GM12864 (cell line): ENCODE data around the gene PGAM2.

ENCODE experiments used
- DNase-seq: peaks from one replicate; pipeline ENCODE4 v3.0.0-alpha.2; 2011; ENCODE audit warnings: low read depth
- H3K4me3 ChIP-seq: 2 replicates; pipeline ENCODE4 v1.5.1; 2011; ENCODE audit warnings: mild to moderate bottlenecking, low read depth, low read length, control low read depth
- CTCF ChIP-seq: IDR thresholded peaks from 2 replicates; pipeline ENCODE4 v1.5.1; 2011; ENCODE audit warnings: low read depth, mild to moderate bottlenecking, moderate library complexity, low read length, control low read depth, inconsistent platforms; ENCODE audit errors: missing control alignments

PGAM2 gene

GRCh38 chr7:44106311-44107065, 41.1 kb upstream of the PGAM2 start:
- H3K4me3 ChIP-seq = no peak overlapping the region
- TF ChIP-seq CTCF = no peak
- DNase-seq = no peak

- TF ChIP-seq CTCF = no peak
- H3K4me3 ChIP-seq = no peak overlapping the region
- DNase-seq = no peak
Measured at GRCh38 chr7:44105832-44106231, 40.5 kb upstream of the PGAM2 start.

GRCh38 chr7:44104860-44105771, 39.7 kb upstream of the PGAM2 start:
- no peak for TF ChIP-seq CTCF
- H3K4me3 ChIP-seq = no peak overlapping the region
- DNase-seq = no peak

GRCh38 chr7:44103923-44104859, 38.8 kb upstream of the PGAM2 start, which contains the start of gene AEBP1:
Gene AEBP1 (plus strand): TSS chr7:44104345. CDS start chr7:44104666, 321 bp downstream.
- TF ChIP-seq CTCF = peak; percentile 4
- DNase-seq = no peak
- no peak within 1 kb of the TSS for H3K4me3 ChIP-seq

- no peak overlapping the region for H3K4me3 ChIP-seq
- DNase-seq = no peak
- TF ChIP-seq CTCF = no peak
Measured at GRCh38 chr7:44103566-44103922, 38.2 kb upstream of the PGAM2 start.

GRCh38 chr7:44102846-44103565, 37.6 kb upstream of the PGAM2 start:
- TF ChIP-seq CTCF = no peak
- no peak for DNase-seq
- H3K4me3 ChIP-seq = no peak overlapping the region
